HepG2 (cell line): ENCODE measurements around the gene NSUN2. TPM values are rescaled to one million over a fixed set of nuclear protein-coding genes. Genes with fewer than 3 reads are reported as not detected.

Experiments used
- ATAC-seq: fragments of 200-7000 bp; cut with Tn5 transposase; 3 replicates; pipeline ENCODE4 v1.9.1; 2020; ENCODE audit warnings: mild to moderate bottlenecking, moderate library complexity
- BruUV-seq: library from RNA; stranded (reverse); fragments of 400-500 nt; replicated peaks from 2 replicates; lab custom pipeline; 2021; lab: Mats Ljungman, UMichigan
- CTCF ChIA-PET: fragments of 300-600 bp; formaldehyde crosslinking; extraction: SDS; loops from one replicate; lab custom pipeline; 2021; ENCODE audit warnings: low total read pairs, inconsistent platforms, low intra/inter-chr PET ratio; lab: Yijun Ruan, JAX
- POLR2A ChIA-PET: fragments of 350-600 bp; sonication (Branson Sonifier 250); formaldehyde crosslinking; loops from one replicate; lab custom pipeline; 2020; ENCODE audit warnings: antibody characterized with exemption, inconsistent platforms; lab: Yijun Ruan, JAX
- DNase-seq: peaks from one replicate; pipeline ENCODE4 v3.0.0-alpha.2; 2015; ENCODE audit warnings: low spot score
- FAIRE-seq: peaks from 3 replicates; lab custom pipeline; 2011; peaks lifted over from hg19 to GRCh38; lab: Jason Lieb, UNC
- H2AFZ ChIP-seq: one replicate; pipeline ENCODE4 v1.6.1; 2011; ENCODE audit warnings: low read length, inconsistent platforms
- H3K27ac ChIP-seq: fragments of 300-600 bp; 3 replicates; pipeline ENCODE4 v1.8.0; 2011; ENCODE audit warnings: mixed run types, mild to moderate bottlenecking, mixed read lengths, low read length, inconsistent platforms; ENCODE audit not compliant: insufficient read depth; ENCODE audit errors: extremely low read length
- H3K27me3 ChIP-seq, 2 experiments: fragments of 200-600 bp in 1 of 2; 2 replicates in 1 of 2; 3 replicates in 1 of 2; pipeline versions ENCODE4 v1.6.0 to v1.8.0; 2011; ENCODE audit warnings: low read length in 2 of 2, mild to moderate bottlenecking in 2 of 2, moderate library complexity in 2 of 2, inconsistent platforms in 1 of 2; ENCODE audit not compliant: insufficient read depth in 2 of 2, control insufficient read depth in 1 of 2
- H3K36me3 ChIP-seq, 2 experiments: fragments of 200-600 bp in 1 of 2; replicated peaks in 1 of 2; 2 replicates in 1 of 2; 3 replicates in 1 of 2; pipeline versions ENCODE4 v1.5.1 to v1.8.0; 2011; ENCODE audit warnings: low read length in 2 of 2, inconsistent platforms in 1 of 2; ENCODE audit not compliant: insufficient read depth in 2 of 2, control insufficient read depth in 1 of 2
- H3K4me1 ChIP-seq: 2 replicates; pipeline ENCODE4 v1.5.1; 2012; ENCODE audit warnings: low read length, inconsistent platforms; ENCODE audit not compliant: insufficient read depth
- H3K4me2 ChIP-seq: 2 replicates; pipeline ENCODE4 v1.6.0; 2011; ENCODE audit warnings: low read depth, low read length, inconsistent platforms
- H3K4me3 ChIP-seq, 3 experiments: fragments of 200-600 bp in 1 of 3; sonication (generic), shearing (Covaris generic) in 1 of 3; replicated peaks in 1 of 3; 2 replicates each; pipeline ENCODE4 v1.5.1; 2011 to 2016; ENCODE audit warnings: low read length in 3 of 3, inconsistent platforms in 2 of 3, low read depth in 2 of 3, mild to moderate bottlenecking in 2 of 3, control low read depth in 1 of 3, mixed read lengths in 1 of 3; ENCODE audit not compliant: insufficient read depth in 1 of 3
- H3K79me2 ChIP-seq: one replicate; pipeline ENCODE4 v1.6.1; 2011; ENCODE audit warnings: low read length, inconsistent platforms; ENCODE audit not compliant: insufficient read depth
- H3K9ac ChIP-seq: 2 replicates; pipeline ENCODE4 v1.6.0; 2011; ENCODE audit warnings: mild to moderate bottlenecking, low read depth, low read length, inconsistent platforms; ENCODE audit not compliant: insufficient read depth
- H3K9me3 ChIP-seq: 2 replicates; pipeline ENCODE4 v1.5.1; 2012; ENCODE audit warnings: mild to moderate bottlenecking, low read length
- H4K20me1 ChIP-seq: 2 replicates; pipeline ENCODE4 v1.6.0; 2011; ENCODE audit warnings: inconsistent platforms, mild to moderate bottlenecking, low read length, moderate library complexity; ENCODE audit not compliant: insufficient read depth
- FOXA3 ChIP-seq: IDR thresholded peaks from 2 replicates; pipeline ENCODE4 v1.6.1; 2016; ENCODE audit warnings: missing genetic modification reagents, missing compliant biosample characterization
- KLF12 ChIP-seq: sonication (generic); formaldehyde crosslinking; IDR thresholded peaks from 2 replicates; pipeline ENCODE4 v1.4.0; 2020; ENCODE audit warnings: missing genetic modification reagents, borderline replicate concordance
- NFKBIZ ChIP-seq: IDR thresholded peaks from 2 replicates; pipeline ENCODE4 v1.6.1; 2018; ENCODE audit warnings: missing genetic modification reagents, missing compliant biosample characterization
- ZBTB3 ChIP-seq: sonication (generic); formaldehyde crosslinking; IDR thresholded peaks from 2 replicates; pipeline ENCODE4 v1.4.0; 2020; ENCODE audit warnings: low read depth, mild to moderate bottlenecking, moderate library complexity, missing genetic modification reagents, borderline replicate concordance
- ZNF749 ChIP-seq: sonication (generic); formaldehyde crosslinking; IDR thresholded peaks from 2 replicates; pipeline ENCODE4 v1.8.0; 2022; ENCODE audit warnings: mild to moderate bottlenecking, missing genetic modification reagents, moderate library complexity, borderline replicate concordance
- WGBS: methylation state at CpG from one replicate; pipeline ENCODE4 v1.1.6; 2017; ENCODE audit warnings: low lambda C conversion rate; 5-methylcytosine and 5-hydroxymethylcytosine counted together
- in situ Hi-C: cut with HindIII; loops from 2 replicates; pipeline ENCODE4 v1.10.0; 2017; ENCODE audit warnings: low pct_unique_long_range_greater_than_20kb; ENCODE audit not compliant: extremely low pct_ligation_motif_present
- intact Hi-C: fragments of 100-400 bp; cut with micrococcal nuclease; formaldehyde crosslinking; loops from one replicate; pipeline ENCODE4 v1.10.0; 2022; ENCODE audit not compliant: unreplicated experiment
- polyA plus RNA-seq, 8 experiments: library from polyadenylated mRNA; depleted of rRNA in 3 of 8; stranded (reverse) in 7 of 8; unstranded in 1 of 8; fragments of >200 nt; fragmentation: Illumina TruSeq in 4 of 8; extraction: Trizol in 4 of 8; gene quantifications; 2 replicates each; pipeline versions ENCODE4 v1.2.1 to v1.2.3, GENCODE V29; 2011 to 2016; ENCODE audit warnings: low read depth in 4 of 8, missing spikeins in 1 of 8, mixed read lengths in 1 of 8; ENCODE audit not compliant: insufficient read depth in 1 of 8
- total RNA-seq, 5 experiments: library from RNA; depleted of rRNA; stranded (reverse); fragments of >200 nt; fragmentation: Illumina TruSeq; extraction: Trizol; gene quantifications; 2 replicates each; pipeline ENCODE4 v1.2.3, GENCODE V29; 2016; ENCODE audit warnings: low read depth in 1 of 5
- TF ChIP-seq, protein P1 (sequence below), 2 experiments: fragments of 450-650 bp in 1 of 2; sonication (generic) in 1 of 2; formaldehyde crosslinking in 1 of 2; IDR thresholded peaks; 2 replicates each; pipeline versions ENCODE4 v1.6.1 to v1.8.0; 2016 to 2022; ENCODE audit warnings: antibody characterized with exemption in 1 of 2, mild to moderate bottlenecking in 1 of 2, missing genetic modification reagents in 1 of 2
- TF ChIP-seq, protein P2 (sequence below): sonication (generic); formaldehyde crosslinking; conservative IDR thresholded peaks from 2 replicates; pipeline ENCODE4 v1.8.1; 2023; ENCODE audit warnings: missing genetic modification reagents

Gene NSUN2
- total and polyA plus RNA-seq, 2 of the 13 experiments (the other 11 are each of a cell fraction or from before 2014, with no cell fraction given), result 51.7 to 69.1 TPM

DNA sequence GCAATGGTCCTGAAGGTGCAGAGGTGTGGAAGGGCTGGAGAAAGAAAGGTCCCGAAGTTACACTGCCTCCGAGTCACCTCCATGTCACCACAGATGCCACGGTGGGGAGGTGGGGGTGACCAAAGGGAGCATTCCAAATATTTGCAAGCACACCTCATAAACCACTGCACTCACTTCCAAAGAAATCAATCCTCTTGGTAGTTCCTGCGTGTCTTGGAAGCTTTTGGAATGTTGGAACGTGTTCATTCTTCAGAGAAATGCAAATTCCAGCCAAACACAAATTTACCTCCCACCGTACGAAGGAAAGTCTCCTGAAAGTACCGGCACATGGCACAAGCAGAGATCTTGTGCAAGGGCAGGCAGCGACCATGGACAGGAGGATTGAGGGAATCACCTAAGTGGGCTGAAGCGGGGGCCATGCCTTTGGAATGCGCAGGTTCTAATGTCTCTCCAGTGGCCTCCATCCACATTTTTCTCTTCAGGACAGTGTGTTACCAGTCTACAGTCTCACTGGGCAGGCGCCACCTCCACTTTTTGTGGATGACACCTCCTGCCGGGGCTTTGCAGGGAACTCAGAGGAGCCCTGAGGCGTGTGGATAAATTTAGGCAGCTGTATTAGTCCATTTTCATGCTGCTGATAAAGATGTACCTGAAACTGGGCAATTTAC, 54.0 kb downstream of the NSUN2 start:
- no peak overlapping the region for H3K9ac ChIP-seq
- ATAC-seq (no peak), DNase-seq (no peak), FAIRE-seq (no peak)
- no TSS peak for BruUV-seq
- H3K4me1 ChIP-seq, result no peaks in the 10 kb centered on the region
- no peak overlapping the region for H3K4me3 ChIP-seq
- no peaks in the 10 kb centered on the region for H4K20me1 ChIP-seq
- intact Hi-C loops (loop anchor here (5.0 kb wide), 1 partner anchor 692 kb away; no protein-coding TSS in a partner anchor), in situ Hi-C loops (loop anchor here (10.0 kb wide), 1 partner anchor 1084 kb away; no protein-coding TSS in a partner anchor)
- no peak overlapping the region for H3K27ac ChIP-seq
- H3K79me2 ChIP-seq, result no peaks in the 10 kb centered on the region
- H2AFZ ChIP-seq, result no peak overlapping the region
- ChIA-PET POLR2A (no interaction called here), CTCF (no interaction called here)
- H3K36me3 ChIP-seq, result no peaks in the 10 kb centered on the region
- peaks cover 2 to 18% of the 10 kb centered on the region in 2 experiments; a peak in 4 of 5 replicates for H3K27me3 ChIP-seq
- H3K4me2 ChIP-seq, result no peak overlapping the region
- H3K9me3 ChIP-seq, result no peaks in the 10 kb centered on the region
- 25% methylated on average over 14 of the region's 14 CpGs for WGBS
- TF ChIP-seq NFKBIZ (CRISPR knock-in tag), result no peak
- TF ChIP-seq, protein P1, sequence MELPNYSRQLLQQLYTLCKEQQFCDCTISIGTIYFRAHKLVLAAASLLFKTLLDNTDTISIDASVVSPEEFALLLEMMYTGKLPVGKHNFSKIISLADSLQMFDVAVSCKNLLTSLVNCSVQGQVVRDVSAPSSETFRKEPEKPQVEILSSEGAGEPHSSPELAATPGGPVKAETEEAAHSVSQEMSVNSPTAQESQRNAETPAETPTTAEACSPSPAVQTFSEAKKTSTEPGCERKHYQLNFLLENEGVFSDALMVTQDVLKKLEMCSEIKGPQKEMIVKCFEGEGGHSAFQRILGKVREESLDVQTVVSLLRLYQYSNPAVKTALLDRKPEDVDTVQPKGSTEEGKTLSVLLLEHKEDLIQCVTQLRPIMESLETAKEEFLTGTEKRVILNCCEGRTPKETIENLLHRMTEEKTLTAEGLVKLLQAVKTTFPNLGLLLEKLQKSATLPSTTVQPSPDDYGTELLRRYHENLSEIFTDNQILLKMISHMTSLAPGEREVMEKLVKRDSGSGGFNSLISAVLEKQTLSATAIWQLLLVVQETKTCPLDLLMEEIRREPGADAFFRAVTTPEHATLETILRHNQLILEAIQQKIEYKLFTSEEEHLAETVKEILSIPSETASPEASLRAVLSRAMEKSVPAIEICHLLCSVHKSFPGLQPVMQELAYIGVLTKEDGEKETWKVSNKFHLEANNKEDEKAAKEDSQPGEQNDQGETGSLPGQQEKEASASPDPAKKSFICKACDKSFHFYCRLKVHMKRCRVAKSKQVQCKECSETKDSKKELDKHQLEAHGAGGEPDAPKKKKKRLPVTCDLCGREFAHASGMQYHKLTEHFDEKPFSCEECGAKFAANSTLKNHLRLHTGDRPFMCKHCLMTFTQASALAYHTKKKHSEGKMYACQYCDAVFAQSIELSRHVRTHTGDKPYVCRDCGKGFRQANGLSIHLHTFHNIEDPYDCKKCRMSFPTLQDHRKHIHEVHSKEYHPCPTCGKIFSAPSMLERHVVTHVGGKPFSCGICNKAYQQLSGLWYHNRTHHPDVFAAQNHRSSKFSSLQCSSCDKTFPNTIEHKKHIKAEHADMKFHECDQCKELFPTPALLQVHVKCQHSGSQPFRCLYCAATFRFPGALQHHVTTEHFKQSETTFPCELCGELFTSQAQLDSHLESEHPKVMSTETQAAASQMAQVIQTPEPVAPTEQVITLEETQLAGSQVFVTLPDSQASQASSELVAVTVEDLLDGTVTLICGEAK (IDR thresholded peaks at IDR 0.05), result no peak
- TF ChIP-seq, protein P1 (CRISPR knock-in tag; IDR thresholded peaks at IDR 0.05), result no peak
- no peak for TF ChIP-seq ZBTB3 (CRISPR knock-in tag)
- TF ChIP-seq KLF12 (CRISPR knock-in tag), result no peak
- TF ChIP-seq FOXA3, result no peak
- TF ChIP-seq ZNF749 (CRISPR knock-in tag), result no peak
- TF ChIP-seq, protein P2, sequence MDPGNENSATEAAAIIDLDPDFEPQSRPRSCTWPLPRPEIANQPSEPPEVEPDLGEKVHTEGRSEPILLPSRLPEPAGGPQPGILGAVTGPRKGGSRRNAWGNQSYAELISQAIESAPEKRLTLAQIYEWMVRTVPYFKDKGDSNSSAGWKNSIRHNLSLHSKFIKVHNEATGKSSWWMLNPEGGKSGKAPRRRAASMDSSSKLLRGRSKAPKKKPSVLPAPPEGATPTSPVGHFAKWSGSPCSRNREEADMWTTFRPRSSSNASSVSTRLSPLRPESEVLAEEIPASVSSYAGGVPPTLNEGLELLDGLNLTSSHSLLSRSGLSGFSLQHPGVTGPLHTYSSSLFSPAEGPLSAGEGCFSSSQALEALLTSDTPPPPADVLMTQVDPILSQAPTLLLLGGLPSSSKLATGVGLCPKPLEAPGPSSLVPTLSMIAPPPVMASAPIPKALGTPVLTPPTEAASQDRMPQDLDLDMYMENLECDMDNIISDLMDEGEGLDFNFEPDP (CRISPR knock-in tag), result no peak
